A549 (cell line): ENCODE data around the gene PNPLA1.

Experiments used
- TF ChIP-seq, protein P1 (sequence below): fragments of 200-600 bp; sonication (generic); IDR thresholded peaks from 2 replicates; pipeline ENCODE4 v1.6.1; 2016; ENCODE audit warnings: antibody characterized with exemption, mild to moderate bottlenecking, moderate library complexity
- TF ChIP-seq, protein P2 (sequence below): fragments of >200 bp; sonication (Bioruptor Twin); formaldehyde crosslinking; IDR thresholded peaks from 3 replicates; pipeline ENCODE4 v1.5.1; 2016

- TF ChIP-seq, protein P1, sequence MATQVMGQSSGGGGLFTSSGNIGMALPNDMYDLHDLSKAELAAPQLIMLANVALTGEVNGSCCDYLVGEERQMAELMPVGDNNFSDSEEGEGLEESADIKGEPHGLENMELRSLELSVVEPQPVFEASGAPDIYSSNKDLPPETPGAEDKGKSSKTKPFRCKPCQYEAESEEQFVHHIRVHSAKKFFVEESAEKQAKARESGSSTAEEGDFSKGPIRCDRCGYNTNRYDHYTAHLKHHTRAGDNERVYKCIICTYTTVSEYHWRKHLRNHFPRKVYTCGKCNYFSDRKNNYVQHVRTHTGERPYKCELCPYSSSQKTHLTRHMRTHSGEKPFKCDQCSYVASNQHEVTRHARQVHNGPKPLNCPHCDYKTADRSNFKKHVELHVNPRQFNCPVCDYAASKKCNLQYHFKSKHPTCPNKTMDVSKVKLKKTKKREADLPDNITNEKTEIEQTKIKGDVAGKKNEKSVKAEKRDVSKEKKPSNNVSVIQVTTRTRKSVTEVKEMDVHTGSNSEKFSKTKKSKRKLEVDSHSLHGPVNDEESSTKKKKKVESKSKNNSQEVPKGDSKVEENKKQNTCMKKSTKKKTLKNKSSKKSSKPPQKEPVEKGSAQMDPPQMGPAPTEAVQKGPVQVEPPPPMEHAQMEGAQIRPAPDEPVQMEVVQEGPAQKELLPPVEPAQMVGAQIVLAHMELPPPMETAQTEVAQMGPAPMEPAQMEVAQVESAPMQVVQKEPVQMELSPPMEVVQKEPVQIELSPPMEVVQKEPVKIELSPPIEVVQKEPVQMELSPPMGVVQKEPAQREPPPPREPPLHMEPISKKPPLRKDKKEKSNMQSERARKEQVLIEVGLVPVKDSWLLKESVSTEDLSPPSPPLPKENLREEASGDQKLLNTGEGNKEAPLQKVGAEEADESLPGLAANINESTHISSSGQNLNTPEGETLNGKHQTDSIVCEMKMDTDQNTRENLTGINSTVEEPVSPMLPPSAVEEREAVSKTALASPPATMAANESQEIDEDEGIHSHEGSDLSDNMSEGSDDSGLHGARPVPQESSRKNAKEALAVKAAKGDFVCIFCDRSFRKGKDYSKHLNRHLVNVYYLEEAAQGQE: no peak
- TF ChIP-seq, protein P2, sequence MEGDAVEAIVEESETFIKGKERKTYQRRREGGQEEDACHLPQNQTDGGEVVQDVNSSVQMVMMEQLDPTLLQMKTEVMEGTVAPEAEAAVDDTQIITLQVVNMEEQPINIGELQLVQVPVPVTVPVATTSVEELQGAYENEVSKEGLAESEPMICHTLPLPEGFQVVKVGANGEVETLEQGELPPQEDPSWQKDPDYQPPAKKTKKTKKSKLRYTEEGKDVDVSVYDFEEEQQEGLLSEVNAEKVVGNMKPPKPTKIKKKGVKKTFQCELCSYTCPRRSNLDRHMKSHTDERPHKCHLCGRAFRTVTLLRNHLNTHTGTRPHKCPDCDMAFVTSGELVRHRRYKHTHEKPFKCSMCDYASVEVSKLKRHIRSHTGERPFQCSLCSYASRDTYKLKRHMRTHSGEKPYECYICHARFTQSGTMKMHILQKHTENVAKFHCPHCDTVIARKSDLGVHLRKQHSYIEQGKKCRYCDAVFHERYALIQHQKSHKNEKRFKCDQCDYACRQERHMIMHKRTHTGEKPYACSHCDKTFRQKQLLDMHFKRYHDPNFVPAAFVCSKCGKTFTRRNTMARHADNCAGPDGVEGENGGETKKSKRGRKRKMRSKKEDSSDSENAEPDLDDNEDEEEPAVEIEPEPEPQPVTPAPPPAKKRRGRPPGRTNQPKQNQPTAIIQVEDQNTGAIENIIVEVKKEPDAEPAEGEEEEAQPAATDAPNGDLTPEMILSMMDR: no peak
These were observed 23.2 kb upstream of the PNPLA1 start for GRCh38 chr6:36246506-36247268.
